Mucosa of stomach (tissue), 1 donor: ENCODE measurements around the gene NFKBIZ.

Source experiments
- H3K27me3 ChIP-seq: one replicate; pipeline ENCODE4 v1.7.0; 2013; ENCODE audit warnings: mild to moderate bottlenecking, low read length; ENCODE audit not compliant: control insufficient read depth, insufficient read depth
- H3K36me3 ChIP-seq: one replicate; pipeline ENCODE4 v1.7.0; 2013; ENCODE audit warnings: low read length; ENCODE audit not compliant: control insufficient read depth, insufficient read depth
- H3K4me1 ChIP-seq: one replicate; pipeline ENCODE4 v1.7.0; 2013; ENCODE audit warnings: mild to moderate bottlenecking, low read length; ENCODE audit not compliant: control insufficient read depth, insufficient read depth
- H3K4me3 ChIP-seq: one replicate; pipeline ENCODE4 v1.7.0; 2013; ENCODE audit warnings: low read length
- H3K9ac ChIP-seq: one replicate; pipeline ENCODE4 v1.7.0; 2013; ENCODE audit warnings: mild to moderate bottlenecking, low read length, moderate library complexity
- H3K9me3 ChIP-seq: one replicate; pipeline ENCODE4 v1.7.0; 2013; ENCODE audit warnings: mild to moderate bottlenecking, low read length, moderate library complexity; ENCODE audit not compliant: control insufficient read depth
- donor health status: Pancreatic carcinoma.

NFKBIZ gene

GRCh38 chr3:101813817-101814440 is 35.4 kb upstream of the NFKBIZ start:
- peaks cover 16% of the 10 kb centered on the region for H3K4me1 ChIP-seq
- H3K36me3 ChIP-seq, result no peaks in the 10 kb centered on the region
- H3K27me3 ChIP-seq, result no peaks in the 10 kb centered on the region
- H3K9me3 ChIP-seq, result no peaks in the 10 kb centered on the region
- peak overlapping the region; percentile 15 for H3K9ac ChIP-seq
- H3K4me3 ChIP-seq, result no peak overlapping the region

DNA sequence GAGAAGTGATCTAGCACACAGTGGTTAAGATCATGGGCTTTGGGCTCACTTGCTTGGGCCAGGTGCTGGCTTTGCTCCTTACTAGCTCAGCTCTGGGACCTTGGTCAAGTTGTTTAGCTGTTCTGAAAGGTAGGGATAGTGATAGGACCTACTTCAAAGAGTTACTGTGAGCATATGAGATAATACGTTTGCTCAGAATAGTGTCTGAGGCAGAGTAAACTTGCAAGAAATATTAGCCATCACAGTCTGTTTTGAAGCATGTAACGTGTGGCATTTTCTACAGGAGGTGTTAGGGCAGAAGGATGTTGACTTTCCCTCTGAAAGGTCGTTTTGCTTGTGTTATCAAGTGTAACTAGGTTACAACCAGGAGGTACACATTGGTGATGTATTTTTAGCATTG is 34.5 kb upstream of the NFKBIZ start:
- Histone ChIP-seq H3K9me3 (no peaks in the 10 kb centered on the region), H3K36me3 (no peaks in the 10 kb centered on the region), H3K9ac (no peak overlapping the region), H3K27me3 (no peaks in the 10 kb centered on the region), H3K4me1 (peaks cover 16% of the 10 kb centered on the region), H3K4me3 (no peak overlapping the region)

GRCh38 chr3:101816215-101817149 is 32.8 kb upstream of the NFKBIZ start:
- Histone ChIP-seq H3K27me3 (no peaks in the 10 kb centered on the region), H3K4me3 (no peak overlapping the region), H3K9ac (no peak overlapping the region), H3K4me1 (peaks cover 16% of the 10 kb centered on the region), H3K36me3 (no peaks in the 10 kb centered on the region), H3K9me3 (no peaks in the 10 kb centered on the region)

DNA sequence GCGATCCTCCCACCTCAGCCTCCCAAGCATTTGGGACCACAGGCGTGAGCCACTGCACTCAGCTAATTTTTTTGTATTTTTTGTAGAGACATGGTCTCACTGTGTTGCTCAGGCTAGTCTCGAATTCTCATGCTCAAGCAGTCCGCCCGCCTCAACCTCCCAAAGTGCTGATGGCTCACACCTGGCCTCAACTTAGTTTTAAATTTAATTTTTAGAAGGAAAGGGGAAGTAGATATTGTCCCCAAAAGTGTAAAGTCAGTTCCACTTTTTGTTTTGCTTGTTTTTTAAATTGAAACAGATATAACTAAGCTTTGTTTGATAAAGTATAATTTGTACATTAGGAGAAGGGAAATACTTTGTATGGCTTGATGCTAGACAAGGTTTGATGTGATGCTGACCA is 31.3 kb upstream of the NFKBIZ start:
- Histone ChIP-seq H3K4me3 (no peak overlapping the region), H3K9ac (no peak overlapping the region), H3K27me3 (no peaks in the 10 kb centered on the region), H3K4me1 (peaks cover 16% of the 10 kb centered on the region), H3K36me3 (no peaks in the 10 kb centered on the region), H3K9me3 (no peaks in the 10 kb centered on the region)

- H3K4me3 ChIP-seq, result no peak overlapping the region
- no peaks in the 10 kb centered on the region for H3K27me3 ChIP-seq
- H3K9ac ChIP-seq, result no peak overlapping the region
- no peaks in the 10 kb centered on the region for H3K9me3 ChIP-seq
- peaks cover 8% of the 10 kb centered on the region for H3K4me1 ChIP-seq
- no peaks in the 10 kb centered on the region for H3K36me3 ChIP-seq
Measured at GRCh38 chr3:101819649-101820206, 29.6 kb upstream of the NFKBIZ start.

DNA sequence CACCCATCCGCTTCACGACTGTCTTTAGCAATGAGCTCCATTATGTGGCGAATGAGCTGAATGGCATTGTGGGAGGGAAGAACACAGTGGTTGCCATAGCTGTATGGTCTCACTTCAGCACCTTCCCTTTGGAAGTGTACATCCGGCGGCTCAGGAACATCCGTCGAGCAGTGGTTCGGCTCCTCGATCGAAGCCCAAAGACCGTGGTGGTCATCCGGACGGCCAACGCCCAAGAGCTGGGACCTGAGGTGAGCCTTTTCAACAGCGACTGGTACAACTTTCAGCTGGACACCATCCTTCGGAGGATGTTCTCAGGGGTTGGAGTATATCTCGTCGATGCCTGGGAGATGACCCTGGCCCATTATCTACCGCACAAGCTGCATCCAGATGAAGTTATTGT is 27.8 kb upstream of the NFKBIZ start:
- H3K36me3 ChIP-seq, result no peaks in the 10 kb centered on the region
- H3K4me1 ChIP-seq, result peaks cover 6% of the 10 kb centered on the region

DNA sequence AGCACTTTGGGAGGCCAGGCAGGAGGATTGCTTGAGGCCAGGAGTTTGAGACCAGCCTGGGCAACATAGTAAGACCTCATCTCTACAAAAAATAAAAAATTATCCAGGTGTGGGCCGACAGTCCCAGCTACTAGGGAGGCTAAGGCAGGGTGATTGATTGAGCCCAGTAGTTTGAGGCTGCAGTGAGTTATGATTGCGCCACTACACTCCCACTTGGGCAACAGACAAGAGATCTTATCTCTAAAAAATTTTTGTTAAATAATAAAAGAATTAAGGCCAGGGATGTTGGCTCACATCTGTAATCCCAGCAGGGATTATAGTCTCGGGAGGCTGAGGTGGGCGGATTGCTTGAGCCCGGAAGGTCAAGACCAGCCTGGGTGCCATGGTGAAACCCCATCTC is 25.8 kb upstream of the NFKBIZ start:
- no peak overlapping the region for H3K9ac ChIP-seq
- peaks cover 13% of the 10 kb centered on the region for H3K4me1 ChIP-seq
- H3K27me3 ChIP-seq, result no peaks in the 10 kb centered on the region
- no peaks in the 10 kb centered on the region for H3K9me3 ChIP-seq
- no peak overlapping the region for H3K4me3 ChIP-seq
- H3K36me3 ChIP-seq, result no peaks in the 10 kb centered on the region

More for the DNA sequence above, 27.8 kb upstream of the NFKBIZ start:
- no peak overlapping the region for H3K4me3 ChIP-seq
- H3K9ac ChIP-seq, result no peak overlapping the region
- H3K9me3 ChIP-seq, result no peaks in the 10 kb centered on the region
- H3K27me3 ChIP-seq, result no peaks in the 10 kb centered on the region

GRCh38 chr3:101824702-101825101 is 24.6 kb upstream of the NFKBIZ start:
- Histone ChIP-seq H3K4me3 (no peak overlapping the region), H3K36me3 (no peaks in the 10 kb centered on the region), H3K9ac (no peak overlapping the region), H3K27me3 (no peaks in the 10 kb centered on the region), H3K4me1 (peaks cover 20% of the 10 kb centered on the region), H3K9me3 (no peaks in the 10 kb centered on the region)

DNA sequence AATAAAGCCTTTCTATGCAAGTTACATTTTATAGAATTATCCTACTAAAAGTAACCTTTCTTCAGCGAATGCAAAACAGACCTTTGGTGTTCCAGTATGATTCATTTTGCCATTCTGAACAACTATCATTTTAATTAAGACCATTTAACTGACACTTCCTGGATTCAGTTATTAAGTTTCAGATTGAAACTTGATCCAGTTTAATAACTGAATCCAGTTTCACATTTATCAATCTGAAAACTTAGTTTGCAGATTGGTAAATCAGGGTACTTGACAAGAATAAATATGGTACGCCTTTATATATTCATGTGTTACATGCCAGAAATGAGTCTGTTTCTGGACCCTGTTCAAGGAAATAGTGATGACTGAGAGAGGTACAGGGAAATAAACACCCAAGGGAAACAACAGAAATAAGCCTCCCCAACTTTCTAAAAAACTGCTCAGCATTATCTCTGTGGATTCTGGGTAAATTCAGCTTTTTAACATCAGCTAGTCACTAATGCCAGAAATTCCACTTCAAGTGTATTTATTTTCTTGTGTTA is 23.3 kb upstream of the NFKBIZ start:
- H3K9me3 ChIP-seq, result no peaks in the 10 kb centered on the region
- peaks cover 20% of the 10 kb centered on the region for H3K4me1 ChIP-seq
- H3K36me3 ChIP-seq, result no peaks in the 10 kb centered on the region
- H3K27me3 ChIP-seq, result no peaks in the 10 kb centered on the region
- H3K4me3 ChIP-seq, result no peak overlapping the region
- peak overlapping the region; percentile 45 for H3K9ac ChIP-seq

DNA sequence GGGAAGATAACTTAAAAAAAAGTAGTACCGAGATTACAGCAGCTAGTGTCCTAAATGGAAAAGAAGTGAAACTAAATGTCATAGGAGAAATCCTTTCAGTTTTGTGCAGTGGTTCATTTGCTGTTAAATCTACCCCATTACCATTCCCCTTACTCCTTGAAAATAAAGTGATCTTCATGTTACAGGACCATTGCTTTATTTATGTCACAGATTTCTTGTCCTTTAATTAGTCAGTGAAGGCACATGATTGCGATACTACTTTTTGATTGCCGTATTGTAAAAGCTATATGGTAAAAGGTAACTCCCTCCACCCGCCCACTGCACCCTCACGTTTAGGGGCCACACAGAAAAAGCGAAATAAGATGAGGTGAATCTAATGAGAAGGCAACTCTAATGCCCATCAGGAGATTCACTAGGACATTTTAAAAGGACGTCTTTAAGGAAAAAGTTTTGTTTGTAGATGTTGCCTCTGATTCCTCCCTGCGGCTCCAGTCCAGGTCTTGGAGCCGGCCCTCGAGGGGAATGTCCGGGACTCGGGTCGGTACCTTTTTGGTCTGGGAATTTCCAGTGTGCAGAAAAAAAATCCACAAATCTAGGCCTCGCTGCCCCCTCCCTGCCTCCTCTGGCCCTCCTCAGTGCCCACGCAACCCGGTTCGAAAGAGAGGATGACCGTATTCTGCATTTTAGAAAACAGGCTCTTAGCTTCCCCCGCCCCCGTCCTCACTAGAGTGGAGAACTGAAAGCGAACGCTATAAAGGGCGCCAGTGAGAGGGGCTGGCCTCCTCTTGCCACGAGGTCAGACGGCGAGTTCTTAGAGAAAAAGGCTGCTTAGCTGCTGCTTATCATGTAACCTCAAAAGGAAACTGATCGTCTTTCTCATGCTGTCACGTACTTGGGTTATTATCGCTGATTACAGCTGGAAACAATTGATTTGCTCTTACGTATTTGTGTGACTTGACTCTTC is 21.8 kb upstream of the NFKBIZ start:
- Histone ChIP-seq H3K36me3 (no peaks in the 10 kb centered on the region), H3K4me1 (peaks cover 20% of the 10 kb centered on the region), H3K9ac (peak overlapping the region; percentile 96), H3K9me3 (no peaks in the 10 kb centered on the region), H3K27me3 (no peaks in the 10 kb centered on the region), H3K4me3 (peak overlapping the region; percentile 91)

DNA sequence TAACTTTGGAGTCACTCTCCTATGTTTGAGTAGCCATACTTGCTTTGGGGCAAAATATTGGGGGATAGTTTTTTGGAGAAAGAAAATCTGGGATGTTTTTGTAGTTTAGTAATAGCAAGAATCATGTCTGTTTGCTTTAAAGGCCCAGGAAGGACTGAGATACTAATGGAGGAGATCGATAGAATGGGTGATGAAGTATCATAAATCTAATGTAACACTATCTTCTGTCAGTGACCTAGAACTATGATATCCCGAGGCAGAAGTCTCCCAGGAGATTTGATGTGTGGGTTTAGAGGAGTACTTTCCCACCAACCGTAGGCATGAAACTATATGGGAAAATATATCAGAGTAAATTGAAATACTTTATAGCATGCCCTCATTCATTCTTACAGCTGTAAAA is 21.0 kb upstream of the NFKBIZ start:
- H3K4me1 ChIP-seq, result peaks cover 23% of the 10 kb centered on the region
- H3K9me3 ChIP-seq, result no peaks in the 10 kb centered on the region
- peak overlapping the region; percentile 96 for H3K9ac ChIP-seq
- H3K36me3 ChIP-seq, result no peaks in the 10 kb centered on the region
- H3K4me3 ChIP-seq, result peak overlapping the region; percentile 91
- no peaks in the 10 kb centered on the region for H3K27me3 ChIP-seq
